ENCODE measurements around the gene MLIP. TPM values are rescaled to one million over a fixed set of nuclear protein-coding genes. Genes with fewer than 3 reads are reported as not detected.

Gene MLIP
- total and polyA plus RNA-seq, 2 of the 8 experiments (the other 6 are each of a cell fraction or from before 2014, with no cell fraction given) = not detected

GRCh38 chr6:54252916-54253315 is 141.7 kb downstream of the MLIP start:
- no peak overlapping the region for H3K9ac ChIP-seq (replicated peaks in 1 of 4; ENCODE audit: extremely low read depth in 1 of 4, low read depth in 3 of 4, low read length in 3 of 4)
- no peak overlapping the region for H4K91ac ChIP-seq (replicated peaks; ENCODE audit: insufficient read length, low read length)
- H2BK12ac ChIP-seq (ENCODE audit: low read depth, low read length) = no peak overlapping the region
- ChIA-PET CTCF (ENCODE audit: partially characterized antibody) (interaction anchor here (0.6 kb wide), 1 partner anchor 13 kb away, joined by 4 read pairs; no protein-coding TSS in a partner anchor), POLR2A (ENCODE audit: partially characterized antibody) (no interaction called here)
- 85% methylated on average over 4 of the region's 4 CpGs; no CpG with 5 or more reads in 1 of the 2 experiments for WGBS, 2 experiments (ENCODE audit: extremely low coverage in 1 of 2, insufficient coverage in 1 of 2, insufficient read length in 1 of 2, insufficient replicate concordance in 2 of 2, low coverage in 1 of 2, low lambda C conversion rate in 2 of 2, missing lambda C conversion rate in 1 of 2)
- H3K18ac ChIP-seq (ENCODE audit: extremely low read depth, low read length) = no peak overlapping the region
- no peak overlapping the region for H3K23ac ChIP-seq (ENCODE audit: insufficient read length)
- H2BK5ac ChIP-seq (ENCODE audit: low read depth, low read length) = no peak overlapping the region
- H3K56ac ChIP-seq (replicated peaks; ENCODE audit: insufficient read length, low read depth, low read length) = no peak overlapping the region
- no peaks in the 10 kb centered on the region for H3K79me2 ChIP-seq (ENCODE audit: control insufficient read depth in 1 of 2, insufficient read depth in 2 of 2, low read length in 2 of 2)
- no peak overlapping the region for H2BK120ac ChIP-seq (replicated peaks; ENCODE audit: low read depth, low read length)
- H3K9me3 ChIP-seq (ENCODE audit: insufficient read depth in 2 of 2, low read depth in 1 of 2, low read length in 1 of 2) = no peaks in the 10 kb centered on the region
- H2BK15ac ChIP-seq (ENCODE audit: low read length) = no peak overlapping the region
- H3K14ac ChIP-seq (ENCODE audit: insufficient read length) = no peak overlapping the region
- no peak overlapping the region for H2AK5ac ChIP-seq (ENCODE audit: low read depth, low read length)
- H3K23me2 ChIP-seq (ENCODE audit: low read depth, low read length) = no peaks in the 10 kb centered on the region
- H3K27ac ChIP-seq (ENCODE audit: low read depth, low read length) = no peak overlapping the region
- no peak overlapping the region for H3K4me3 ChIP-seq (ENCODE audit: extremely low read depth in 1 of 4, insufficient read depth in 2 of 4, low read depth in 3 of 4, low read length in 4 of 4)
- no peak overlapping the region for H4K8ac ChIP-seq (ENCODE audit: extremely low read depth, insufficient read depth, low read length)
- H3K4me1 ChIP-seq (replicated peaks in 1 of 4; ENCODE audit: control insufficient read depth in 3 of 4, insufficient read depth in 4 of 4, low read length in 3 of 4) = no peaks in the 10 kb centered on the region
- DNase-seq (ENCODE audit: low read depth in 1 of 2, low spot score in 2 of 2) (no peak), FAIRE-seq (no peak)
- no peak overlapping the region for H3K4ac ChIP-seq (replicated peaks; ENCODE audit: insufficient read length, low read depth, low read length)
- H2BK20ac ChIP-seq (ENCODE audit: low read length) = no peak overlapping the region
- H3K79me1 ChIP-seq (ENCODE audit: low read depth, low read length) = no peaks in the 10 kb centered on the region
- no peaks in the 10 kb centered on the region for H3K36me3 ChIP-seq (ENCODE audit: control insufficient read depth in 2 of 4, insufficient read depth in 4 of 4, low read length in 3 of 4)
- TF ChIP-seq EZH2 (IDR thresholded peaks at IDR 0.05; ENCODE audit: low read depth, low read length, severe bottlenecking) (no peak), FOSL1 (IDR thresholded peaks at IDR 0.05; ENCODE audit: insufficient read depth, low read depth, low read length) (no peak), SIX5 (IDR thresholded peaks at IDR 0.05; ENCODE audit: low read depth, low read length) (no peak), GTF2F1 (IDR thresholded peaks at IDR 0.05; ENCODE audit: borderline replicate concordance, low read depth, low read length) (no peak), PHF8 (conservative IDR thresholded peaks at IDR 0.05; ENCODE audit: low read depth, low read length) (no peak), TAF7 (optimal IDR thresholded peaks at IDR 0.05; ENCODE audit: borderline replicate concordance, low read depth, low read length) (no peak)
- H4K5ac ChIP-seq (ENCODE audit: insufficient read length, low read depth, low read length) = no peak overlapping the region
- no peaks in the 10 kb centered on the region for H3K27me3 ChIP-seq (replicated peaks in 1 of 4; ENCODE audit: control insufficient read depth in 3 of 4, extremely low read depth in 1 of 4, insufficient read depth in 3 of 4, low read length in 3 of 4)
- no peak overlapping the region for H3K4me2 ChIP-seq (ENCODE audit: insufficient read depth in 1 of 2, low read depth in 2 of 2, low read length in 2 of 2)
- H2AFZ ChIP-seq (ENCODE audit: low read length) = no peak overlapping the region
- no peaks in the 10 kb centered on the region for H4K20me1 ChIP-seq (replicated peaks in 1 of 2; ENCODE audit: control insufficient read depth in 1 of 2, insufficient read depth in 2 of 2, low read length in 2 of 2)
